Epithelial cell of proximal tubule (primary cell): ENCODE data around the gene GNB1. TPM values are rescaled to one million over a fixed set of nuclear protein-coding genes. Genes with fewer than 3 reads are reported as not detected.
"Not testable (repeated sequence)": the region's sequence is repeated elsewhere in the genome, so short reads cannot be mapped to it uniquely, and the experiment has no call there.

Experiments
- DNase-seq: peaks from one replicate; pipeline ENCODE4 v3.0.0-alpha.2; 2011; ENCODE audit warnings: low read depth
- H3K4me3 ChIP-seq: 2 replicates; pipeline ENCODE4 v1.5.1; 2011; ENCODE audit warnings: low read depth, mild to moderate bottlenecking, low read length
- total RNA-seq: library from RNA; depleted of rRNA; stranded (reverse); fragments of >200 nt; gene quantifications from 2 replicates; pipeline ENCODE4 v1.2.3, GENCODE V29; 2015
- TF ChIP-seq, protein P1 (sequence below): conservative IDR thresholded peaks from 2 replicates; pipeline ENCODE4 v1.5.1; 2012; ENCODE audit warnings: low read depth, mild to moderate bottlenecking, low read length

Gene GNB1
- total RNA-seq, 1 donor from 2014 or later, result 200 TPM

DNA sequence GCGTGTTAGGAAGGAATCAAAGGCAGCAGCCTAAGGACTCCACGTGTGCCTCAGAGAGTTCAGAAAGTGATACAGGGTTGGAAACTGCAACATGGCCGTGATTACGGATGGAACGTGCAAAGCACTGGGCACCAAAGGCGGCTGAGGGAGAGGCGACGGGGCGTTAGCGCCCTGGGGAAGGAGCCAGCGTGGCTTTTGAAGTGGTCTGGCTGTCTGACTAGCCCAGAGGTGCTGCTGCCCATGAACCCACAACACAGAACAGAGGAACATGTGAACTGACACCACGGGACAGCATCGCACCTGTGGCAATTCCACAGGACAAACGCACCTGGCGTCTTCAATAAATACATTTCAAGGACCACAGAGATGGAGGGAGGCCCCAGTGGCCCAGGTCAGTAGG is 46.2 kb upstream of the GNB1 start:
- no peak overlapping the region for H3K4me3 ChIP-seq
- DNase-seq, result no peak
- TF ChIP-seq, protein P1, sequence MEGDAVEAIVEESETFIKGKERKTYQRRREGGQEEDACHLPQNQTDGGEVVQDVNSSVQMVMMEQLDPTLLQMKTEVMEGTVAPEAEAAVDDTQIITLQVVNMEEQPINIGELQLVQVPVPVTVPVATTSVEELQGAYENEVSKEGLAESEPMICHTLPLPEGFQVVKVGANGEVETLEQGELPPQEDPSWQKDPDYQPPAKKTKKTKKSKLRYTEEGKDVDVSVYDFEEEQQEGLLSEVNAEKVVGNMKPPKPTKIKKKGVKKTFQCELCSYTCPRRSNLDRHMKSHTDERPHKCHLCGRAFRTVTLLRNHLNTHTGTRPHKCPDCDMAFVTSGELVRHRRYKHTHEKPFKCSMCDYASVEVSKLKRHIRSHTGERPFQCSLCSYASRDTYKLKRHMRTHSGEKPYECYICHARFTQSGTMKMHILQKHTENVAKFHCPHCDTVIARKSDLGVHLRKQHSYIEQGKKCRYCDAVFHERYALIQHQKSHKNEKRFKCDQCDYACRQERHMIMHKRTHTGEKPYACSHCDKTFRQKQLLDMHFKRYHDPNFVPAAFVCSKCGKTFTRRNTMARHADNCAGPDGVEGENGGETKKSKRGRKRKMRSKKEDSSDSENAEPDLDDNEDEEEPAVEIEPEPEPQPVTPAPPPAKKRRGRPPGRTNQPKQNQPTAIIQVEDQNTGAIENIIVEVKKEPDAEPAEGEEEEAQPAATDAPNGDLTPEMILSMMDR, result no peak

DNA sequence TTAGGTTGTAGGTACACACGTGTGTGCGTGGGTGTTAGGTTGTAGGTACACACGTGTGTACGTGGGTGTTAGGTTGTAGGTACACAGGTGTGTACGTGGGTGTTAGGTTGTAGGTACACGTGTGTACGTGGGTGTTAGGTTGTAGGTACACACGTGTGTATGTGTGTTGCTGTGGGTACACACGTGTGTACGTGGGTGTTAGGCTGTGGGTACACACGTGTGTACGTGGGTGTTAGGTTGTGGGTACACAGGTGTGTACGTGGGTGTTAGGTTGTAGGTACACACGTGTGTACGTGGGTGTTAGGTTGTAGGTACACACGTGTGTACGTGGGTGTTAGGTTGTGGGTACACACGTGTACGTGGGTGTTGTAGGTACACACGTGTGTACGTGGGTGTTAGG is 44.0 kb upstream of the GNB1 start:
- not testable (repeated sequence) for H3K4me3 ChIP-seq, DNase-seq

DNA sequence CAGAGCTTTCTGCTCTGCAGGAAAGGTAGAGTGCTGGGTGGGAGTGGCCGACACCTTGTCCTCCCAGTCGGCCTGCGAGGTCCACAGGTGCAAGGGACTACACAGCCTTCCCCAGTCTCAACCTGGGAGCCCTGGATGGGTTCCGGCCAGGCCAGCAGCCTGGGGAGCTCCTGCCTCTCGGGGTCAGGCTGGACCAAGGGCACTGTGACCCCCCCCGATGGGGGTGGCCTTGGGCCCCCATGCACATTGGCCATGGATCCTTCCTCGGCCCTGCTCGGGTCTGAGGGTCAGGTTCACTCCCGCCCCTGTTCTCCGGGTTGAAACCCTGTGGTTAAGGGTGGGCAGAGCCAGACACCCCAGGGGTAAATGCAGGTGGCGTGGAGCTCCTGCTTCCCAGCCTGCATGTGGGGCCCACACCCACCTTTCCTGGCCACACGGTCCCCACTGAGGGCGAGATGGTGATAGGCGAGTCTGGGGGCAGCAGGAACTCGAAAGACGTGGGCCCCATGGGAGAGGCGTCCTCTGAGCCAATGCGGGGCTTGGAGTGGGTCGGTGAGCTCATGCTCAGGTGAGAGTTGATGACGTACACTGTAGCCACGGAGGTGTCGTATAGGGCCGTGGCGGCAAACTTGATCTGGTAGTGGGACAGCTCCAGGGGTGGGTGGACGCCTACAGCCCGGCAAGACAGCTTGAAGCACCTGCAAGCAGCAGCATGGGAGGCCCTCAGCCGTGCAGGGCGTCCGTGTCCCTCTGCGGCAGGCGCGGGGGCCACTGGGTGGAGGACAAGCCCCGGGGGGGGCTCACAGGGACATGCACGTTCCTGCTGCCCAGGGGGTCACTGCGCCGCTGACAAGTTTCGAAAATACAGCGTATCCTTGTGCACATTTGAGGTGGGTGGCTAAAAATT is 39.0 kb upstream of the GNB1 start:
- no peak for DNase-seq
- no peak overlapping the region for H3K4me3 ChIP-seq
- TF ChIP-seq, protein P1, result no peak

GRCh38 chr1:1929102-1929638 is 38.3 kb upstream of the GNB1 start:
- DNase-seq, result no peak
- no peak overlapping the region for H3K4me3 ChIP-seq
- TF ChIP-seq, protein P1, result no peak

- H3K4me3 ChIP-seq, result no peak overlapping the region
- no peak for DNase-seq
- TF ChIP-seq, protein P1, result no peak
These were observed 37.6 kb upstream of the GNB1 start for GRCh38 chr1:1928231-1929101.

- H3K4me3 ChIP-seq, result no peak overlapping the region
- TF ChIP-seq, protein P1, result no peak
These were observed 36.9 kb upstream of the GNB1 start for GRCh38 chr1:1927751-1928150.

More at GRCh38 chr1:1927751-1928150, 36.9 kb upstream of the GNB1 start:
- DNase-seq, result no peak
